SU-DHL-6 (cell line): ENCODE results near the gene RHEX.

Experiments
- EZH2phosphoT487 ChIP-seq: fragments of 200-600 bp; sonication (generic), shearing (Covaris generic); conservative IDR thresholded peaks from 2 replicates; pipeline ENCODE4 v1.6.1; 2018; ENCODE audit warnings: mild to moderate bottlenecking, antibody characterized with exemption, low read length, moderate library complexity, mixed read lengths
- TF ChIP-seq, protein P1 (sequence below): fragments of 200-600 bp; sonication (generic); IDR thresholded peaks from one replicate; pipeline ENCODE4 v1.5.1; 2017; ENCODE audit warnings: antibody characterized with exemption, mild to moderate bottlenecking, low read length, moderate library complexity; ENCODE audit not compliant: insufficient read depth, poor library complexity, severe bottlenecking

DNA sequence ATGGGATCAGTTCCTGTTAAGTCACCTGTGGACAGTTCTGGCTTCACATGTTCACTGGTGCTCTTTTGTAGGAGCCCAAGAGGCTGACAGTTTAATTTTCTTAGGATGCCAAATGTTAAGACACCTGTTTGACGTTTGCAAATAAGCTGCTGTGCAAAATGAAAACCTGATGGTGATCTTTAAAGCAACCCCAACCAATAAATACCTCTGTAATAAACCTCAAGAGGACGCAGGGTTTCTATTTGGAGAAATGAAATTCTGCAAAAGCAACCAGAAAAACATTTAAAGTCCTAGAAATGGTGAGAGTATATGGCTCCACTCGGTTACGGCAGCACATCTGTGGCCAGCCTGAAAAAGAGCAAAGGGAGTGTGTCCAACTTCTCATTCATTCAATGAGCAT lies 5.7 kb upstream of the RHEX start:
- TF ChIP-seq EZH2phosphoT487, result no peak
- TF ChIP-seq, protein P1, sequence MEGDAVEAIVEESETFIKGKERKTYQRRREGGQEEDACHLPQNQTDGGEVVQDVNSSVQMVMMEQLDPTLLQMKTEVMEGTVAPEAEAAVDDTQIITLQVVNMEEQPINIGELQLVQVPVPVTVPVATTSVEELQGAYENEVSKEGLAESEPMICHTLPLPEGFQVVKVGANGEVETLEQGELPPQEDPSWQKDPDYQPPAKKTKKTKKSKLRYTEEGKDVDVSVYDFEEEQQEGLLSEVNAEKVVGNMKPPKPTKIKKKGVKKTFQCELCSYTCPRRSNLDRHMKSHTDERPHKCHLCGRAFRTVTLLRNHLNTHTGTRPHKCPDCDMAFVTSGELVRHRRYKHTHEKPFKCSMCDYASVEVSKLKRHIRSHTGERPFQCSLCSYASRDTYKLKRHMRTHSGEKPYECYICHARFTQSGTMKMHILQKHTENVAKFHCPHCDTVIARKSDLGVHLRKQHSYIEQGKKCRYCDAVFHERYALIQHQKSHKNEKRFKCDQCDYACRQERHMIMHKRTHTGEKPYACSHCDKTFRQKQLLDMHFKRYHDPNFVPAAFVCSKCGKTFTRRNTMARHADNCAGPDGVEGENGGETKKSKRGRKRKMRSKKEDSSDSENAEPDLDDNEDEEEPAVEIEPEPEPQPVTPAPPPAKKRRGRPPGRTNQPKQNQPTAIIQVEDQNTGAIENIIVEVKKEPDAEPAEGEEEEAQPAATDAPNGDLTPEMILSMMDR, result no peak
